ENCODE data around the gene ZNF491. TPM values are rescaled to one million over a fixed set of nuclear protein-coding genes. Genes with fewer than 3 reads are reported as not detected.
"Not testable (repeated sequence)": the region's sequence is repeated elsewhere in the genome, so short reads cannot be mapped to it uniquely, and the experiment has no call there.

Gene ZNF491
- under 1 TPM; 0.80 to 0.89 TPM for total RNA-seq

DNA sequence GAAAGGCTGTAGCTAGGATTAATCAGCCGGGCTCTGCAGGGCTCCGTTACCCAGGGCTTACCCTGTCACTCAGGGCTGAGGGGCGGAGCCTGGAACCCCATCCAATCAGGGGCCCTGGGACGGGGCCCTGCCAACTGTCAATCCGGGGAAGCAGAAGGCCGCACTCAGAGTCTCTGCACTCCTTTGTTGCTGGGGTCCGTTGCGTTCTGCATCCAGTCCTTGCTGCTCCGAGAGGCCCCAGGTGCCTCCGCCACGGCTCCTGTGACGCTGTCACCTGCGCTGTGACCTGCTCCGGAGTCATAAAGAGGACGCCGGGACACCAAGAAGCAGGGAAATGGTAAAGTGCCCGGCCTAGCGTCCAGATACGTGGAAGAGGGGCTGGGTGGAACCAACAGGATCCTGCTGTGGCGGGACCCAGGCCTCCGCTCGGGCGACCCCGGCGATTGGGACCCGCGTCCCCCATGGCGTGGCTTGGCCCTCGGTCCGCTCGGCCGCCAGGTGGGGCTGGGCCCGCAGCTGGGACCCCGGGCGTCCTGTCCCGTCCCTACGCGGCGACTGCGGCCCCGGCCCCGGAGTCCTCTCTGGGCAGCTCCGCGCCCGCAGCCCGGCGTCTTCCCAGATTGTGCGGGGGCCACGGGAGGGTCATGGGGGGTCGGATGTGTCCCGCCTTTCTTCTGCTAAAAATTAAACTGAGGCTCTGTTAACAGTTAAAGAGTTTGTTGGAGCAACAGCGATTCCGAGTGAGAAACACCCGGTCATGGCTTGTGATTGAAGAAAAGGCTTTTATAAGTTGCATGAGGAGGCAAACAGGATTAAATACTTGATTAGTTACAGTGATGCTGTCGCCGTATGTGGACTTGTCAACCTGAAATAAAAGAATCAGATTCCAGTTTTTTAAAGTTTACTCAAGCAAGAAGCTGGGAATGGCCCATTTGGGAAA, at the start of gene ZNF491:
Gene ZNF491 (plus strand): TSS at position 133 of the 940 bp plus-strand sequence. CDS start 7,431 bp downstream, outside the sequence.
- ChIA-PET POLR2A (interaction anchor here (0.6 to 1.3 kb wide), 2 partner anchors 189 to 753 kb away, joined by 3 to 5 read pairs; no protein-coding TSS in a partner anchor), CTCF (interaction anchor here (0.8 to 5.3 kb wide), 21 partner anchors 9 to 342 kb away, joined by 3 to 48 read pairs (median 5); partner anchors contain the start of genes ZNF20, ZNF440, ZNF763 and ZNF823)

DNA sequence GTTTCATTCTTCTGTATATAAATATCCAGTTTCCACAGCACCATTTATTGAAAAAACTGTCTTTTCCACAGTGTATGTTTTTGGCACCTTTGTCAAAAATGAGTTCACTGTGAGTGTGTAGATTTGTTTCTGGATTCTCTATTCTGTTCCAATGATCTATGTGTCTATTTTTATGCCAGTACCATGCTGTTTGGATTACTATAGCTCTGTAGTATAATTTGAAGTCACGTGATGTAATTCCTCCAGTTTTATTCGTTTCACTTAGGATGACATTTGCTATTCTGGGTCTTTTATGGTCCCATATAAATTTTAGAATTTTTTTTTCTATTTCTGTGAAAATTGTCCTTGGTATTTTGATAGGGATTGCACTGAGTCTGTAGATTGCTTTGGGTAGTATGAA, 48.6 kb upstream of the ZNF491 start:
- POLR2A ChIA-PET = no interaction called here
- CTCF ChIA-PET = no interaction called here

DNA sequence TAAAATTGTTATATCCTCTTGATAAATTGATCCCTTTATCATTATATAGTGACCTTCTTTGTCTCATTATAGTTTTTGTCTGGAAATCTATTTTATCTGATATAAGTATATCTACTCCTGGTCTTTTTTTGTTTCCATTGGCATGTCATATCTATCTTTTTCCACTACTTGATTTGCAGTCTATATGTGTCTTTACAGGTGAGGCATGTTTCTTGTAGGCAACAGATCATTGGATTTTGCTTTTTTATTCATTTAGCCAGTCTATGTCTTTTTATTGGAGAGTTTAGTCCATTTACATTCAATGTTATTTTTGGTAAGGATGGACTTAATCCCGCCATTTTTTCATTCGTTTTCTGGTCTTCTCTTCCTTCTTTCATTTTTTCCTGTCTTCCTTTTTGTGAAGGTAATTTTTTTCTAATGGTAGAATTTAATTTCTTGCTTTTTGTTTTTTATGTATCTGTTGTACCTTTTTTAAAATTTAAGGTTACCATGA, 46.0 kb upstream of the ZNF491 start:
- POLR2A ChIA-PET = no interaction called here
- CTCF ChIA-PET = no interaction called here

DNA sequence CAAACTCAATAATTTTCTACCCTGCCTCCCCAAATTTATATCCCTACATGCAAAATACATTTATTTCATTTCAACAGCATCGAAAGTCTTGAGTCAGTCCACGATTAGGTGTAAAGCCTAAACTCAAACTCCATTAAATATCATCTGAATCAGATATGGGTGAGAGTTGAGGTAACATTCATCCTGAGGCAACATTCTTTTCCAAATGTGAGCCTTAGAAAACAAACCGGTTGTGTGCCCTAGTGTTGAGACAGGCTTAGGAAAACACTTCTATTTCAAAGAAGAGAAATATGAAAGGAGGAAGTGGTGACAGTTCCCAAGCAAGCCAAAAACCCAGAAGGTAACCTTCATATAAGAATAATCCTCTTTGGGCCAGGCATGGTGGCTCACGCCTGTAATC, 43.7 kb upstream of the ZNF491 start:
- ChIA-PET POLR2A (no interaction called here), CTCF (no interaction called here)

DNA sequence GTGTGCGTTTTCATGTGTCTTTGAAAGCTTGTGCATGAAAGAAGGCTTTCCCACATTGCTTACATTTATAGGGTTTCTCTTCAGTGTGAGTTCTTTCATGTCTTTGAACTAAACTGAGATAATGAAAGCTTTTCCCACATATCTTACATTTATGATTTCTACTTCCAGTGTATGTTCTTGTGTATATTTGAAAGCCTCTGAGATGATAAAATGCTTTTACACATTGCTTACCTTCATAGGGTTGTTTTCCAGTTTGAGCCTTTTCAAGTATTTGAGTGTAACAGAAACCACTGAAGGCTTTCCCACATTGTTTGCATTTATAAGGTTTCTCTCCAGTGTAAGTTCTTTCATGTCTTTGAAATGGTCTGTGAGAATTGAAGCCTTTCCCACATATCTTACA, 41.4 kb upstream of the ZNF491 start:
- CTCF ChIA-PET = no interaction called here
- POLR2A ChIA-PET = no interaction called here

DNA sequence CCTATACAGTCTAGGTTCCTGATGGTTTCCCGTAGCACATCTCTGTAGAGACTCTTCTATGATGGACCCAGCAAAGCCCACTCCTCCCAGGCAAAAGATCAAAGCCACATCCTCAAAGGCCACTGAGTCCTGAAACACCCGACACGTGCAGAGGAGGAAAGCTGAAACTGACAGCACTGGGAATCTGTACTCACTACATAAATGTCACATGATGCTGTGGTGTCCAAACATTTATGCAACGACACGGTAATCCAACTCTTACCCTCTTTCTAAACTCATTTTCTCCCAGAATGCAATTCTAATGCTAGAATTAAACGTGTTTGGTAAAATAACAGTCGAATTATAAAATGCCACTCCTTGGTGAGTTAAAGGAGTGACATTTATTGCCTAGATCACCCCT, 38.5 kb upstream of the ZNF491 start:
- CTCF ChIA-PET = no interaction called here
- POLR2A ChIA-PET = no interaction called here

DNA sequence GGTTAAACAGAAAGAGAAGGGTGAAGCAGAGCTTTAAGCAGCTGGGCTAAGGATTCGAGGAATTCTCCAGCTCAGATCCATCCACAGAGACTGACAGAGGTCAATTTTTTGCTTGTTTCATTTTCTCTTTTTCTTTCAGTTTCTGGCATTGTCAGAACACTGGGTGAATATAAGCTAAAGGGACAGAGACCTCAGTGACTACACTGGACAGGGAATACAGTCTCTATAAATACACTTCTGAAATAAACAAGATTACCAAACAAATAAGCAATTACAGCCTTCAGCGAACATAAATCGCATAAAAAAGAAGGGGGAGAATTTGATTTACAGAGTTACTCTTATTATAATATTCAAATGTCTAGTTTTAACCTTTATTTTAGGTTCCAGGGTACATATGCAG, 35.2 kb upstream of the ZNF491 start:
- ChIA-PET CTCF (interaction anchor here (0.7 kb wide), 1 partner anchor 19 kb away, joined by 3 read pairs; no protein-coding TSS in a partner anchor), POLR2A (no interaction called here)

DNA sequence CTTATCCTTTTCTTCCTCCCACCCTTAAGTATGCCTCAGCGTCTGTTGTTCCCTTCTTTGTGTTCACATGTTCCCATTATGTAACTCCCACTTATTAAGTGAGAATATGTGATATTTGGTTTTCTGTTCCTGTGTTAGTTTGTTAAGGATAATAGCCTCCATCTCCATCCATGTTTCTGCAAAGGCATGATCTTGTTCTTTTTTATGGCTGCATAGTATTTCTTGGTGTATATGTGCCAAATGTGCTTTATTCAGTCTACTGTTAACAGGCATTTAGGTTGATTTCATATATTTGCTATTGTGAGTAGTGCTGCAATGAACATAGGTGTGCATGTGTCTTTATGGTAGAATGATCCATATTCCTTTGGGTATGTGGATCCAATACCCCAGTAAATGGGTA, 34.7 kb upstream of the ZNF491 start:
- ChIA-PET CTCF (no interaction called here), POLR2A (no interaction called here)

DNA sequence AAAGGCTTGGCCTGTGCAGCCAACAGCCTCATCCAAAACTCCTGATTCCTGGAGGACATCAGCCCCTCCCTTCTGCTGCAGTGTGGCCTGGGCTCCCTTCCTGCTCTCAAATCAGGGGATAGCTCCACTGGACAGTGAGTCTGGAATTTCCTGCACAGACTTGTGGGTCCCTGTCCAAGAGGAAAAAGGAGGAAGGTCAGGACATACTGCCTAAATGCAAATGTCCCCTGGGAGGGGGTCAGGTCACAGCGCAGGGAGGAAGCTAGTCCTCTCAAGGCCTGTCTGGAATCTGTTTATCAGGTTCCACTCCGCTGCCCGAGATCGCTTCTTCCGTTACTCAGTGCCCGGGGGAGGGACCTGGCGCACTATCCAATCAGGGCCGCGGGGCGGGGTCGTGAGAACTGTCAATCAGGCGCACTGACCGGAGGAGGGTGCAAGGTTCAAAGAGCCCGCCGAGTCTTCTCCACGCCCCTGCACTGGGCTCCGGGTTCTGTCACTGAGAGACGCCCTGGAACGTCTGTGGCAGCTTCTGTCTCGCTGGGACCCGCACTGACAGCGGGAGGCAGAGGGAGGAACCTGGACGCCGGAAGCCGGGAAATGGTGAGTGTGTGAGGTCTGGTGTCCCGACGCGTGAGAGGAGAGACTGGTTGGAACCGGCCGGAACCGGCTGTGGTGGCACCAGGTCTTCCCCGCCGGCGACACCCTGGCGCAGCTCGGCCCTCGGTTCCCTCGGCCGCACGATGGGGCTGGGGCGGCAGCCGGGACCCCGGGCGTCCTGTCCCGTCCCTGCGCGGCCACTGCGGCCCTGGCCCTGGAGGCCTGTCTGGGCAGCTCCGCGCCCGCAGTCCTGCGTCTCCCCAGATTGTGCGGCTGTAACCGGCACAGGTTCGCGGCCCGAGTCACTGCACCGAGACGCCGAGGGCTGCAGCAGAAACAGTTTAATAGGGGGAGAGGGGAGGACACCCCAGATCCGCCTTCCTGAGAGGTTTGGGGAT, 31.4 kb upstream of the ZNF491 start, which contains the start of gene ZNF441:
Gene ZNF441 (plus strand): TSS at position 404 of the 995 bp plus-strand sequence. CDS start 194 bp downstream, at position 598.
- CTCF ChIA-PET = interaction anchor here (0.5 to 0.7 kb wide), 3 partner anchors 31 to 1667 kb away, joined by 3 to 6 read pairs (median 4); no protein-coding TSS in a partner anchor
- POLR2A ChIA-PET = interaction anchor here (0.8 to 1.0 kb wide), 2 partner anchors 31 to 47 kb away, joined by 3 read pairs; partner anchors contain the start of gene ZNF440

DNA sequence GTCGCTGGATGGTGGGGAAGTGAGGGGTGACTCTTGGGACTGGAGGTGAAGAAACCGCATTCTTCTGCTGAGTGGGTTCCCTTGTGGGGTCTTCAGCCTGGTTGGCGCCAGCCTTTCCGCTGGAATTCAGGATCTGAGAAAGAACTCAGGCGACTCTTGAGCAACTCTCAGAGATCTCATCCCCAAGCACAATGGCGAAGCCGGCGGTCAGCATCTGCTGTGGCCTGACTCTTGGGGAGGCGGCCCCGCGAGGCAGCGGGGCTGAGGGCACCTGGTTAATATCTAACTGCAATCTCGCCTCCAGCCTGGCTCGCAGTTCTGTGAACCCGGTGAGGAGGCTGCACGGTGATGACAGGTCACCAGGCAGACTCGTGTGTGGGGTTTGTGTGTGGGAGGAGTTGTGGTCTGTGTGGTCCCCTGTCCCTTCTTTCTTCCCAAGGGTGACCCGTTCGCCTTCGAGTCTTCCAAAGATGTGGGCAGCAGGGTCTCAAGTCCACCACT, 30.6 kb upstream of the ZNF491 start:
- ChIA-PET CTCF (no interaction called here), POLR2A (interaction anchor here (1.0 kb wide), 1 partner anchor 46 kb away, joined by 3 read pairs; the partner anchor contains the start of gene ZNF440)

DNA sequence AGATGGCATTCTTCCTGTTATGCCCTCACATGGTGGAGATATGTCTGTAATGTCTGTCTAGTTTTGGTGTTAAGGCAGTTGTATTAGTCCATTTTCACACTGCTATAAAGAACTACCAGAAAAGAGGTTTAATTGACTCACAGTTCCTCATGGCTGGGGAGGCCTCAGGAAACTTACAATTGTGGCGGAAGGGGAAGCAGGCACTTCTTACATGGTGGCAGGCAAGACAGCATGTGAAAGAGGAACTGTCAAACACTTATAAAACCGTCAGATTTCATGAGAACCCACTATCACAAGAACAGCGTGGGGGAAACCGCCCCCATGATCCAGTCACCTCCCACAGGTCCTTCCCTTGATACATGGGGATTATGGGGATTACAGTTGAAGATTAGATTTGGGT, 28.3 kb upstream of the ZNF491 start:
- CTCF ChIA-PET = no interaction called here
- POLR2A ChIA-PET = no interaction called here

DNA sequence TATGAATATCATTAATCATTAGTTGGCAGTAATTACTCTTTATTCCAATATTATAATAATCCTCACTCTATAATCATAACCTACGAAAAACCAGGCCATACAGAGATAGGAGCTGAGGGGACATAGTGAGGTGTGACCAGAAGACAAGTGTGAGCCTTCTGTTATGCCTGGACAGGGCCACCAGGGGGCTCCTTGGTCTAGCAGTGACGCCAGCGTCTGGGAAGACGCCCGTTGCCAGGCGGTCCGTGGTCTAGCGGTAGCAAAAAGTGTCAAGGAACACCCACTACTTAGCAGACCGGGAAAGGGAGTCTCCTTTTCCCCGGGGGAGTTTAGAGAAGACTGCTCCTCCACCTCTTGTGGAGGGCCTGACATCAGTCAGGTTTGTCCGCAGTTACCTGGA, 26.8 kb upstream of the ZNF491 start:
- POLR2A ChIA-PET = interaction anchor here (0.7 to 0.8 kb wide), 2 partner anchors 21 to 269 kb away, joined by 4 to 6 read pairs; no protein-coding TSS in a partner anchor
- CTCF ChIA-PET = not testable (repeated sequence)

DNA sequence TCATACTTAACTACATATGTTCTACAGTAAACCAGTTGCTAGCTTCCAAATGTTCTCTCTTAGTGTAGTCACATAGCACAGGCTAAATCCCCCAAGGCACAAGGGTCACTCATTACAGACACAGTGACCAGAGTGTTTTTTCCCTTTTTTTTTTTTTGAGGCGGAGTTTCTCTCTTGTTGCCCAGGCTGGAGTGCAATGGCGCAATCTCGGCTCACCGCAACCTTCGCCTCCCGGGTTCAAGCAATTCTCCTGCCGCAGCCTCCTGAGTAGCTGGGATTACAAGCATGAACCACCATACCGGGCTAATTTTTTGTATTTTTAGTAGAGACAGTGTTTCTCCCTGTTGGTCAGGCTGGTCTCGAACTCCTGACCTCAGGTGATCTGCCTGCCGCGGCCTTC, 21.7 kb upstream of the ZNF491 start:
- POLR2A ChIA-PET = not testable (repeated sequence)
- CTCF ChIA-PET = interaction anchor here (0.7 kb wide), 1 partner anchor 12 kb away, joined by 3 read pairs; no protein-coding TSS in a partner anchor

DNA sequence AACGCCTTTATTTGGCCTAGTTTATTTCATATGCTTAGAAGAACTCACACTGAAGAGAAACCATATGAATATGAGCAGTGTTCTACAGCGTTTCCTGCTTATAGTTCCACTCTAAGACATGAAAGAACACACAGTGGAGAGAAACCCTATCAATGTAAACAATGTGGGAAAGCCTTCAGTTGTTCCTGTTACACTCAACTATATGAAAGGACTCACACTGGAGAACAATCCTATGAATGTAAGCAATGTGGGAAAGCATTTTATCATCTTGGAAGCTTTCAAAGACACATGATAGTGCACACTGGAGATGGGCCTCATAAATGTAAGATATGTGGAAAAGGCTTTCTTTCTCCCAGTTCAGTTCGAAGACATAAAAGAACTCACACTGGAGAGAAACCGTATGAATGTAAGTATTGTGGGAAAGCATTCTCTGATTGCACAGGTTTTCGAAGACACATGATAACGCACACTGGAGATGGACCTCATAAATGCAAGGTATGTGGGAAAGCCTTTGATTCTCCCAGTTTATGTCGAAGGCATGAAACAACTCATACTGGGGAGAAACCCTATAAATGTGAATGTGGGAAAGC, 17.8 kb upstream of the ZNF491 start:
- CTCF ChIA-PET = no interaction called here
- POLR2A ChIA-PET = no interaction called here

DNA sequence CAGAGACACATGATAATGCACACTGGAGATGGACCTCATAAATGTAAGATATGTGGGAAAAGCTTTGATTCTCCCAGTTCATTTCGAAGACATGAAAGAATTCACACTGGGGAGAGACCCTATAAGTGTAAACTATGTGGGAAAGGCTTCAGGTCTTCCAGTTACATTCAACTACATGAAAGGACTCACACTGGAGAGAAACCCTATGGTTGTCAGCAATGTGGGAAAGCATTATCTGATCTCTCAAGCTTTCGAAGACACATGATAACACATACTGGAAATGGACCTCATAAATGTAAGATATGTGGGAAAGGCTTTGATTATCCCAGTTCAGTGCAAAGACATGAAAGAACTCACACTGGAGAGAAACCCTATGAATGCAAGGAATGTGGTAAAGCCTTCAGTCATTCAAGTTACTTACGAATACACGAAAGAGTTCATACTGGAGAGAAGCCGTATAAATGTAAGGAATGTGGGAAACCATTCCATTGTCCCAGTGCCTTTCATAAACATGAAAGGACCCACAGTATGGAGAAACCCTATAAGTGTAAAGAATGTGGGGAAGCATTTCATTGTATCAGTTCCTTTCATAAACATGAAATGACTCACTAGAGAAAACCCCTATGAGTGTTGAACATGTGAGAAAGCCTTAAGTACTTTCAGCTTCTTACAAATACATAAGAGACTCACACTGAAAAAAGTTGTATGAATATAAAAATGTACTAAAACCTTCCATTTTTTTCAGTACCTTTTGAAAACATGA, 16.8 kb upstream of the ZNF491 start:
- ChIA-PET POLR2A (no interaction called here), CTCF (no interaction called here)

DNA sequence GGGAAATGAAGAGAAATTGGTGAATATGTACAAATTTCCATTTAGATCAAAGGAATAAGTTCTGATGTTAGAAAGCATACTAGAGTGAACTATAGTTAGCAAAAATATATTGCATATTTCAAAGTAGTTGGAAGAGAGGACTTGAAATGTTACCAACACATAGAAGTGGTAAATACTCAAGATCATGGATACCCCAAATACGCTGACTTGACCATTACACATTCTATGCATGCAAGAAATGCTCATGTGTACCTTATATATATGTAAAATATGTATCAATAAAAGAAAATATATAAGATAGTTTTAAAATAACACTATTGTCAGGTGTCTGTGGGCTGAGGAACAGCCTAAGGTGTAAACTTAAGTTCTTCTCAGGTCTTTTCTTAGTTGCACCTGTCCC, 14.6 kb upstream of the ZNF491 start:
- CTCF ChIA-PET = no interaction called here
- POLR2A ChIA-PET = no interaction called here

DNA sequence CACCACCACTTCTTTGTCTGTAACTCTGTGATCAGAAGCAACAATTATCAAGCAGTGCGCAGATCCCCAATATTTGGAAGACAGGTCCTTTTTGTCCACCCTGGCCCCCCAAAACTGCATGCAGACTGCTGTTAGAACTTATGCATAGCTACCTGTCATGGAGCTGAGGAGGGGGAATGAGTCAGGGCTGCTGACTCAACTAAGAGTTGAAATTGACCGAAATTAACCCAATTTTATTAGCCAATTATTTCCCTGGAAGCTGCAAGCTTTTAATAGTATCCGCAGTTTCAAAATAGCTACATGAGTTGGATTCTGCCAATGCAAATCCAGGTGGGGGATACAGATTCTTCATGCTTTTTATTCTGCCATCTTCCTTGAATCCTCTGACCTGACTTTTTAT, 14.0 kb upstream of the ZNF491 start:
- ChIA-PET CTCF (no interaction called here), POLR2A (no interaction called here)

DNA sequence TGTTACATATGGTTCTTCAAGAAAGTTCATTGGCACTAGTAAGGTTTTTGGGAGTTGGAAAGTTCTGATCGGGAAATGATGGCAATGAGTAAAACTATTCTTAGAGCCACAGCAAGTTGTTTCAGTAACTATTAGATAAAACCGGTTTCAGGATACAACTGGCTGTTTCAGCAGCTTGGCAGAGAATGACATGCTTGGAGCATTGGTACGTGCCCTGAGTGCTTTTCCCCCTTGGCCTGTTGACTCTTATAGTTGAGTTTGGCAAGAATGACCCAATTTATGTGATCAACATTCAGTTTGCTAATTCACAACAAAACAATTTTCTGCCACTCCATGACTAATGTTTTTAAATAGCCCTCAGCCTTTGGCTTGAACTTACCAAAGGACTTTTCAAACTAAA, 10.8 kb upstream of the ZNF491 start:
- ChIA-PET POLR2A (no interaction called here), CTCF (no interaction called here)
